HL-60/S4 treated with retinoic acid at 250 ng/mL for 4 days and 3 days (cell line): ENCODE data around the gene SPAG16.
"Not testable (repeated sequence)": the region's sequence is repeated elsewhere in the genome, so short reads cannot be mapped to it uniquely, and the experiment has no call there.

ENCODE experiments used
- in situ Hi-C: fragments of 300-500 bp; cut with MboI; formaldehyde crosslinking; loops from 2 replicates; pipeline ENCODE4 v1.7.0; 2022; ENCODE audit warnings: low sequenced_read_pairs

The SPAG16 gene

DNA sequence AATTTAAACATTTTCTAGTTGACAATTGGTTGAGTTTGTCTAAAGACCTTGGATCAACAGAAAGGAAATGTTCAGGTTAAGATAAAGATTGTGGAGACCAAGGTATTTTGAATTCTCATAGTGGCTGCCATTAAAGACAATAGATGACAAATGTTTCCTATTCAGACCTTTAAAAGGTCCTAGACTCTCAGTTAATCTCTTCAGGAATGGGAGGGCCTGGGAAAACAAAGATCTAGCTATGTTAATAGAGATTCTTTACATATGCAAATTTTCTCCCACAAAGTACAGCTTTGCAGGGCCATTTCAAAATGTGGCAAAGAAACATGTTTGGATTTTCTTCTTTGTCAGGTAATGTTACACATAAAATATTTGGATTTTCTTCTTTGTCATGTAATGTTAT, 403.9 kb downstream of the SPAG16 start:
- in situ Hi-C loops = no loop called here

- in situ Hi-C loops = not testable (repeated sequence)
These were observed 404.6 kb downstream of the SPAG16 start for GRCh38 chr2:213688825-213689224.

DNA sequence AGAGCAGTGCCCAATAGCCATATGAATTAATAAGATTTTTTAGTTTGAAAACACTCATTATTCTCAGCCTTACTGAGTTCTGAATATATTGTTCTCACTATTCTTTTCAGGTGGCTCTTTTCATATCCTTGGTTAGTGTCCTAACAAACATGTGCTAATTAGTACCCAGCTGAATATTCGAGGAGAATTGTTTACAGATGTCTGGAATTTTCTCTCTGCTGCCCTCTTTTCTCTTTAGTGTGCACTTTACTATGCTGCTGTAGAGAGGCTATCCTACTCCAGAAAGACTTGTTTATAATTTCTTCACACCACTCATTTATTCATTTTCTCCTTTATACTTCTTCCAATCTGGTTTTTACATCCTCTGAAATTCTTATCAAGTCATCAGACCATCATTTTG, 405.3 kb downstream of the SPAG16 start:
- in situ Hi-C loops = no loop called here

DNA sequence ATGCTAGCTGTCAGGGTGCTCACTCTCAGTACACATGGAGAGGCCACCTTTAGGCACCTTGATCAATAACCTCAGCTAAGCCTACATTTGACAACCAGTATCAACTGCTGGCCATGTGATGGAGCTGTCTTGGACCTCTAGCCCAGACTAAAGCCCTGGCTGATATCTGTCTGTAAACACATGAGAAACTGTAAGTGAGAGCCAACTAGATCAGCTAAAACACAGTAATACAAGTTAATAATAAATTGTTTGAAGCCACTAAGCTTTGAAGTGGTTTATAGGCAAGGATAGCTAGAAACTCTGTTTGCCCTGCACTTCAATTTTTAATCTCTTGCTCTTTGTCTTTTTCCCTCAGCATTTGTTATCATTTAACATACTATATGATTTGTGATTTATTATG, 407.1 kb downstream of the SPAG16 start:
- in situ Hi-C loops = no loop called here

DNA sequence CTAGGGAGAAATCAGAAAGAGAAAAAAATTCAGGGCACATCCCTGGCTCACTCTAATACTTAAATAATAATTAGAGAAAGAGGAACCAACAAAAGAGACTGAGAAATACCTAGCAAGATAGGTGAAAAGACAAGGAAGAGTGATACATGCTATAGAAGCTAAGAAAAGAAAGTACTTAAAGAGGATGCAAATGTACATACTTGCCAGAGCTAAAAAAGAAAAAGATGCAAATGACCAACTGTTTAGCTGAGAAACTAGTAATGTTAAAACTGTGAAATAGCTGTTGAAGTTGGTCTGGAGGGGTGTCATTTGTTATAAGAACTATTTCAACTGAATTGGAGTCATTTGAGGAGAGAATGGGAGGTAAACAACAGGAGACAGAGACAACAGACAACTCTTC, 412.2 kb downstream of the SPAG16 start:
- in situ Hi-C loops = no loop called here

DNA sequence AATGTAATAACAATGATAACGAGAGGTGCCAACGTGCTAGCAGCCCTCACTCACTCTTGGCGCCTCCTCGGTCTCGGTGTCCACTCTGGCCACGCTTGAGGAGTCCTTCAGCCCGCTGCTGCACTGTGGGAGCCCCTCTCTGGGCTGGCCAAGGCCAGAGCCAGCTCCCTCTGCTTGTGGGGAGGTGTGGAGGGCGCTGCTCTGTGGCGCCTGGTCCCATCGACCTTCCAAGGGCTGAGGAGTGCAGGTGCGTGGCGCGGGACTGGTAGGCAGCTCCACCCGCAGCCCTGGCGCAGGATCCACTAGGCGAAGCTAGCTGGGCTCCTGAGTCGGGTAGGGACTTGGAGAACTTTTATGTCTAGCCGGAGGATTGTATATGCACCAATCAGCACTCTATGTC, 417.1 kb downstream of the SPAG16 start:
- in situ Hi-C loops = not testable (repeated sequence)

DNA sequence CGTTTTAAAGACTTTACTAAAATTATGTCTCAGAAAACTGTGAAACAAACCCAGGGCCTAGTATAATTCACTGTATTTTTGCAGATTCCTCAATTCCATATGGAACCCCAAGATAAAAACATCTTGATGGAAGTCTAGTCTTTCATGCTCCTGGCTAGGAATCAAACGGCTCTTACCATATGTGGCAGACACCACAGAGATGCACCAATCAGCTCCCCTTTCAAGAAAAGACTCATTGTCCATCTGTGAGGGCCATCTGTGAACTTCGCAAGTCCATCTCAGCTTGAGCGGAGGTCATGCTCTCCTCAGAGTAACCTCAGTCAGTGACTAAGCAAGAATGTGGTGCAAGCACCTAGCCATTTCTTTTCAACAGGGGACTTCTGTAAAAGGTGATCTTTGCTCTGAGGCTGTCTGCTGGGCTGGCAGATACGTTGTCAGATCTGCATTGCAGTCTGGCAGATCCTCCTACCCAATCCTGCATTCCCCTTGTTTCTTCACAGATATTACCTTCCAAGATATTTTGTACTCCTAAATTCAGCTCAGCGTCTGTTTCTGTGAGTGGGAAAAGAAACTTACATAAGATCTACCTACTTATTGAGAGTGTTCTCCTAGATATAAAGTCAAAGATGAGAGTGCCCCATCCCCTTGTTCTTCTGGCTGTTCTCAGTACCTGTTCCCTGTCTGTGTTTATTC, 419.3 kb downstream of the SPAG16 start:
- in situ Hi-C loops = no loop called here

DNA sequence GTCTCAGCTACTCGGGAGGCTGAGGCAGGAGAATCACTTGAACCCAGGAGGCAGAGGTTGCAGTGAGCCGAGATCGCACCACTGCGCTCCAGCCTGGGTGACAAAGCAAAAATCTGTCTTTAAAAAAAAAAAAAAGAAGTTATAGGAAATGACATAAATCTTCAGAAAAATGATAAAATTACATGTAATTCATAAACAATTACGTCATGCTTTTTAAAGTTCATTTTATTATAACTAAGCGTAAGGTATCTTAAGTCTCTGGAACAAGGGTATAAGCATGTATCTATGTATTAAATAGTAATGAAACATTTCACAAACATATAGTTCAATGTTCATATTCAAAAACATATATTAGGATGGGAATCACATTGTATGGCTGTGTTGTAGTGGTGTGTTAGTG, 425.9 kb downstream of the SPAG16 start:
- in situ Hi-C loops = no loop called here

GRCh38 chr2:213718411-213718810, 434.1 kb downstream of the SPAG16 start:
- in situ Hi-C loops = not testable (repeated sequence)

- in situ Hi-C loops = no loop called here
These were observed 438.3 kb downstream of the SPAG16 start for GRCh38 chr2:213722565-213722964.

DNA sequence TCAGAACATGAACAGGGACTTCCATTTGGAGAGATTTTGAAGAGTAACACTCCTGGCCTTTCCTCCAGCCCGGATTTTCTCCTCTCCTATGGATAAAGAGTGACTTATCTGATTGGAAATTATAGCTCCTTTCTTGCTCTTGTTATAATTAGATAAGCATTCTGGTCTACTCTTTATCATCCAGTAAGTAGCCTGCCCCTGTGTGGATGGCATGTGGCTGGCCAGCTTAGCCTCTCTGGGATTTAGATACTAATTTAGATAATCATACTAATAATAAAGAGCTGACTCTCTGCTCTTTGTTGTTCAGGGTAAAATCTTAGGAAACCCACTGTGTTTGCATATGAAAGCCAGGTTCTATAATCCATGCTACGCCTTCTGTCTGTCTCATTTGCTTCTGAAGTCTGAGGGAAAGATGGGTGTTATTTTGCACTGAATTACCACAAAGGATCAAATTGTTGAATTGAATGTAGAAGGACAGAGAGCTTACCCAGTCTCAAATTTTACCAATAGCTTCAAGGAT, 438.8 kb downstream of the SPAG16 start:
- in situ Hi-C loops = no loop called here

GRCh38 chr2:213723707-213724106, 439.4 kb downstream of the SPAG16 start:
- in situ Hi-C loops = no loop called here

- in situ Hi-C loops = no loop called here
These were observed 441.8 kb downstream of the SPAG16 start for GRCh38 chr2:213726101-213726500.

DNA sequence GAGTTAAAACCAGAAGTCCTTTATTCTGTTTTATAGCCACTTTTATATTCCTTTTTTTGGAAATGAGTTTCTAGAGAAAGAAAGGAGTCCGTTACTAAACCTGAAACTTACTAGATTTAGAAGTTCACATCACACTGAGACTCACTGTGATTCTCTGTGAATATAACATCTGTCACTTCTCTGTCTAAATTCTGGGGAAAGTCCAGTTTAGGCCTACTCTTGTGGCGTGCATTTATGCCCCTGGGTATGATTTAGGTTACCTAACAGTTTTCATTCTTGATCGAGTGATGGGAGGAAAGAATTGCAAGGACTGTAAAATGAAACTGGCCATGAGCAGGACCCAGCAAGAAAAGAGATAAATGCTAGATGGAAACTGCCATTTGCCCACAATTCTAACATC, 449.6 kb downstream of the SPAG16 start:
- in situ Hi-C loops = no loop called here

GRCh38 chr2:213740453-213740852, 456.2 kb downstream of the SPAG16 start:
- in situ Hi-C loops = no loop called here

DNA sequence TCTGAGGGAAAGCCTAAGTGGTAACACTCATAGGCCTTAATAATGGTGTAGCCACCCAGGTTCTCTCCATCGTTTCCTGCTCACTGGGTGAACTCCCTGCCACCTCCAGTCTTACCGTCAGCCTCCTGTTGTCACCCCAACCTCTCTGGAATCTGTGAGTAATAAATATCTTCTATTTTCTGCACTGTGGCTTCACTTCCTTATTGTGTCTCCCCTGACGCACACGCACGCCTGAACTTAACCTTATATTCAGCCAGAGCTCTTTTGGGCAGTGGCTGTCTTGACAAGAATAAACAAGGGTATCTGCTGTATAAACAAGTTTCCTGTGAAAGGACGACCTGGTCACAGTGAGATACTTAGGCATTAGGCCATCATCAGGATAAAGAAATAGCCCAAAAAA, 467.2 kb downstream of the SPAG16 start:
- in situ Hi-C loops = no loop called here

- in situ Hi-C loops = no loop called here
These were observed 468.3 kb downstream of the SPAG16 start for GRCh38 chr2:213752575-213752974.

DNA sequence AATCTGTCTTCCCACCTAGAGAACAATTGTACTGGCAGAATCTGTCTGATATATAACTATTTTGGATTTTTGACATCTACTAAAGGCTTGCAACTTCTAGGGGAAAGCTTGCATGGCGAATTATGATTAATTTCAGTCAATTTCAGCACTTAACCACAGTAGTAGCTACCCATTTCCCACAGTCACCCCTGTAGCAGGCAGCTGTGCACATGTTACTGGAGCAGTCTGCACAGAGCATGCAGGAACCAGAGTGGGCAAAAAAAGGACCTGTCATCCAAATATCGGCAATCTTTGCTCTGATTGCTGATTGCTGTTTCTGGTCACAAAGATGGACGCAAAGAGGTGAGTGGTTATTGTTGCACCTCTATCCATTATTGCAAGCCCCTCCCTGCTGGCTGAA, 473.3 kb downstream of the SPAG16 start:
- in situ Hi-C loops = no loop called here

DNA sequence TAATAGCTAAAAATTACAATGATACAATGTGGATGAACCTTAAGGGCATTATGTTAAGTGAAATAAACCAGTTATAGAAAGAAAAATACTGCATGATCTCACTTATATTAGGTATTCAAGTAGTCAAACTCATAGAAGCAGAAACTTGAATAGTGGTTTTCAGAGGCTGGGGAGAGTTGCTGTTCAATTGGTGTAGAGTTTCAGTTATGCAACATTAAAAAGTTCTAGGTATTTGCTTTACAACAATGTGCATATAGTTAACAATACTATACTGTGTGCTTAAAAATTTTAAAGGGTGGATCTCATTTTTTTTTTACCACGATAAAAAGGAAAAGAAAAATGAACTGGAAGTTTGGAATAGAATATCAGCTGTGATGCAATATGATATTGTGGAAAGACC, 479.1 kb downstream of the SPAG16 start:
- in situ Hi-C loops = no loop called here

GRCh38 chr2:213763963-213764362, 479.7 kb downstream of the SPAG16 start:
- in situ Hi-C loops = no loop called here

DNA sequence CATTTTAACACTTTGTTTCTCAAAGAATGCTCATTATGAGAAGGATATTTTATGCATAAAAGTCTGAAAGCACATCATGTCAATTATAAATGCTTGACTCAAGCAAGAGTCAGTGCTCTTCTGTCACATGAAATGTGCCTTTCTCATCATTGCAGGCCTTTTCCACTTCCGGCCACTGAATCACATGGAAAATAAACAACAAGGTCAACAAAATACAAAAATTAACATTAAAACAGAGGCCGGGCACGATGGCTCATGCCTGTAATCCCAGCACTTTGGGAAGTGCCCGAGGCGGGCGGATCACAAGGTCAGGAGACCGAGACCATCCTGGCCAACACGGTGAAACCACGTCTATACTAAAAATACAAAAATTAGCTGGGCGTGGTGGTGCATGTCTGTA, 480.6 kb downstream of the SPAG16 start:
- in situ Hi-C loops = no loop called here

GRCh38 chr2:213766062-213766461, 481.8 kb downstream of the SPAG16 start:
- in situ Hi-C loops = no loop called here

DNA sequence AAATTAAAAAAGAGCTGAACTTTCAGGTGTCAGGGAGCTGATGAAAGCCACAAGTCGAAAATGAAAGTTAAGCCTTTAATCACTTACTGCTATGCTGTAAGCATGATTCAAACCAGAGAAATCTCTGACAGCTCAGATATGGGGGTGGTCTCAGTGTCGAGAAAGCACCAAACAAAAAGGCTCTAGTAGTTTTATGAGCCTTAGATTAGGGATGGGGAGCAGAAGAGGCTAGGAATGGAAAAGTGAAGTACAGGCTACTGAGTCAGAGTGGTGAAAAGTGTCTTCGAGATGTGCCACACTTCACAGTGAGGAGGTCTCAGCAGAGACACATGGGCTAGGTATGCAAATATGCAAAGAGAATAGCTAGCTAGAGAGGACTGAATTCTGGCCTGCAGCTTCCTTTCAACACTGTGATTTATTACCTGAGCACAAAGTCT, 482.2 kb downstream of the SPAG16 start:
- in situ Hi-C loops = no loop called here
